Measurements from ENCODE around the gene URAD. TPM values are rescaled to one million over a fixed set of nuclear protein-coding genes. Genes with fewer than 3 reads are reported as not detected.
"Not testable (repeated sequence)": the region's sequence is repeated elsewhere in the genome, so short reads cannot be mapped to it uniquely, and the experiment has no call there.

URAD gene, protein sequence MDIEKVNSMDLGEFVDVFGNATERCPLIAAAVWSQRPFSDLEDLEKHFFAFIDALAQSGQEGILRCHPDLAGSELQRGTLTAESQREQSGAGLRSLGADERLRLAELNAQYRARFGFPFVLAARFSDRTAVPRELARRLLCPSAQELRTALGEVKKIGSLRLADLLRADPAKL
- total RNA-seq (not detected in 2 replicates), polyA plus RNA-seq (not detected in 2 replicates)

DNA sequence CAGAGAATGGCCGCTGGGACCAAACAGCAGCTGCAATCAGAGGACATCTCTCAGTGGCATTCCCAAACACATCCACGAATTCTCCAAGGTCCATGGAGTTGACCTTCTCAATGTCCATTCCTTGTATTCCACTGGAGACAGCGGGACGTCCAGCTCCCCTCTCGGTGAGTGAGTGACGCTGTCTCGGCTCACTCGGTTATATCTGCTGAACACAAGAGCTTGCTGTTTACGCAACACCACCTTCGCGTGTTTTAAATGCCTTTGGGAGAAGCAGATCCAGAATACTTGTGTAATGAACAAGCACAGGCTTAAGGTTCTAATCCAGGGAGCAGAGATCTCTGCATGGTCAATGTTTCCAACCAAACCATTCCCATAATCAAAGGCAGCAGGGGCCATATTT is at the start of gene URAD:
Gene URAD (minus strand): TSS at position 174 of the 400 bp plus-strand sequence. CDS start 56 bp downstream, at position 118.
- peaks cover 78% of the 10 kb centered on the region for H3K27me3 ChIP-seq
- no peak within 1 kb of the TSS for H3K4me3 ChIP-seq

GRCh38 chr13:28037399-28037798 is 48.9 kb upstream of the URAD start:
- H3K4me1 ChIP-seq (ENCODE audit: low read depth) = no peaks in the 10 kb centered on the region
- no peak overlapping the region for H3K4me3 ChIP-seq
- H3K27me3 ChIP-seq = no peaks in the 10 kb centered on the region
- no peak for TF ChIP-seq CTCF (IDR thresholded peaks at IDR 0.05; ENCODE audit: low read depth, low read length)
- H3K9me3 ChIP-seq (ENCODE audit: low read depth) = no peaks in the 10 kb centered on the region
- no peaks in the 10 kb centered on the region for H3K36me3 ChIP-seq
- H3K27ac ChIP-seq = no peak overlapping the region
- no peak for DNase-seq (ENCODE audit: low read depth in 1 of 2, low spot score in 1 of 2)

More for the DNA sequence above, at the start of gene URAD:
- DNase-seq (ENCODE audit: low read depth in 1 of 2, low spot score in 1 of 2) = no peak
- Histone ChIP-seq H3K36me3 (no peaks in the 10 kb centered on the region), H3K9me3 (ENCODE audit: low read depth) (no peaks in the 10 kb centered on the region), H3K4me1 (ENCODE audit: low read depth) (no peaks in the 10 kb centered on the region), H3K27ac (no peak within 1 kb of the TSS)
- TF ChIP-seq CTCF (IDR thresholded peaks at IDR 0.05; ENCODE audit: low read depth, low read length) = no peak

DNA sequence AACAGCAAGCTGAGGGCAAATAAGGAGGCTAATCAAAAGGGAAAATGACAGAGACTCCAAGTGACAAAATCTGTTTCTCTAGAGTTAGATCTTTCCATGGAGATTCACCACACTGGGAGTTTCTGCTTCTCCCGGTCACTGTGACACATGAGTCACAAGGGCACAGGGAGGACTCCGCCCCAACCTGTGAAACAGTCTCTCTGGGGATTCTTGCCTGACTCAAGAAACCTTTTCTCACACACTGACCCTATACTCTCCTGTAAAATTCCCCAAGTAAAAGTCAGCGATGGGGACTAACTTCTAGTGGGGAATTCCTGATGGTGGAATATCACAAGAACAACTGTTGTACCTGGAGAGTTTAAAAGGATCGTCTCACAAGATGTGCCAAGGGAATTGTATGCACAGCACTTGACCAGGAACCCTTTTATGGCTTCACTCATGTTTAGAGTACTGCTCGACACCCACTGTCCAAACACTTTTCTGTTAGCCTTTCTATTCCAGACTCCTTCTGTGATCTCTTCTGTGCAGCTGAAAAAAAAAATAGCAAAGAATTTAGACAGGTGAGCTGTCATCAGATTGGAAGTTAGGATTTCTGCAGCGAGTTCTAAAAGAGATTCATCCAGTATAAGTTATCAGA is 46.8 kb upstream of the URAD start:
- H3K4me1 ChIP-seq (ENCODE audit: low read depth) = no peaks in the 10 kb centered on the region
- H3K27ac ChIP-seq = no peak overlapping the region
- H3K4me3 ChIP-seq = no peak overlapping the region
- no peaks in the 10 kb centered on the region for H3K27me3 ChIP-seq
- no peaks in the 10 kb centered on the region for H3K36me3 ChIP-seq
- H3K9me3 ChIP-seq (ENCODE audit: low read depth) = no peaks in the 10 kb centered on the region
- no peak for DNase-seq (ENCODE audit: low read depth in 1 of 2, low spot score in 1 of 2)
- TF ChIP-seq CTCF (IDR thresholded peaks at IDR 0.05; ENCODE audit: low read depth, low read length) = no peak

- no peak for DNase-seq (ENCODE audit: low read depth in 1 of 2, low spot score in 1 of 2)
- H3K36me3 ChIP-seq = no peaks in the 10 kb centered on the region
- H3K4me1 ChIP-seq (ENCODE audit: low read depth) = no peaks in the 10 kb centered on the region
- no peak overlapping the region for H3K27ac ChIP-seq
- H3K9me3 ChIP-seq (ENCODE audit: low read depth) = no peaks in the 10 kb centered on the region
- TF ChIP-seq CTCF (IDR thresholded peaks at IDR 0.05; ENCODE audit: low read depth, low read length) = no peak
- H3K4me3 ChIP-seq = no peak overlapping the region
- H3K27me3 ChIP-seq = no peaks in the 10 kb centered on the region
These were observed 45.6 kb upstream of the URAD start for GRCh38 chr13:28033894-28034655.

DNA sequence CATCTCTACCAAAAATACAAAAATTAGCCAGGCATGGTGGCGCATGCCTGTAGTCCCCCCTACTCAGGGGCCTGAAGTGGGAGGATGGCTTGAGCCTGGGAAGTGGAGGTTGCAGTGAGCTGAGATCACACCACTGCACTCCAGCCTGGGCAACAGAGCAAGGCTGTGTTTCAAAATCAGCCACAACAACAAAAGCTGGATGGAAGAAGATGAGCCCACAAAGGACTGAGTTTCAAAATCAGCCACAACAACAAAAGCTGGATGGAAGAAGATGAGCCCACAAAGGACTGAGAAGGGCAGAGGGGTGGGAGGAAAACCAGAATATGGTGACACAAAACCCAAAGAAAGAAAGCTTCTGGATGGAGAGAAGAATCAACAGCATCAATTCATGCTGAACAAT is 43.9 kb upstream of the URAD start:
- DNase-seq (ENCODE audit: low read depth in 1 of 2, low spot score in 1 of 2); H3K36me3 ChIP-seq; H3K4me3 ChIP-seq; H3K27me3 ChIP-seq; H3K9me3 ChIP-seq (ENCODE audit: low read depth); H3K27ac ChIP-seq; H3K4me1 ChIP-seq (ENCODE audit: low read depth): not testable (repeated sequence)

GRCh38 chr13:28031896-28032288 is 43.4 kb upstream of the URAD start:
- Histone ChIP-seq H3K4me3 (no peak overlapping the region), H3K4me1 (ENCODE audit: low read depth) (no peaks in the 10 kb centered on the region), H3K36me3 (no peaks in the 10 kb centered on the region), H3K9me3 (ENCODE audit: low read depth) (no peaks in the 10 kb centered on the region), H3K27ac (no peak overlapping the region), H3K27me3 (no peaks in the 10 kb centered on the region)
- DNase-seq (ENCODE audit: low read depth in 1 of 2, low spot score in 1 of 2) = no peak
- no peak for TF ChIP-seq CTCF (IDR thresholded peaks at IDR 0.05; ENCODE audit: low read depth, low read length)
